Non-pigmented ciliary epithelial cell (primary cell): ENCODE data around the gene CACNA1A.

ENCODE experiments used
- DNase-seq: peaks from one replicate; pipeline ENCODE4 v3.0.0-alpha.2; 2010; ENCODE audit warnings: low read depth

CACNA1A gene

GRCh38 chr19:13493516-13494310 is 12.6 kb downstream of the CACNA1A start:
- no peak for DNase-seq

DNA sequence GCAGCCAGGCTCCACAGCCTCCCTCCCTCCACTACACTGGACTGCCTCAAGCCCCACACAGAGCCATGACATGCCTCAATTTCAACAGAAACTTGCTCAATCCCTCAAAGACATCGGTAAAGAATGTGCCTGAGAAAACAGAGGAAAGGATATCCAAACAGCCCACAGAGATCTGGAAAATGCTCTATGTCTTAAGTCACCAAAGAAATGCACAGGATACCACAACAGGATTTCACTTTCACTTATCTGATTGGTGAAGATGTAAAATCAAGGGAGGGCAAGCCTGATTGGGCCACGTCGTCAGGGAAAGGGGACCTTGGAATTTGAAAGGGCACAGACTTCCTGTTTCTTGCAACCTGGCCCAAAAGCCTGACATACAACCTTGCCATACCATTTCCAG is 14.2 kb downstream of the CACNA1A start:
- DNase-seq: no peak

GRCh38 chr19:13487985-13488384 is 18.3 kb downstream of the CACNA1A start:
- DNase-seq: no peak

DNA sequence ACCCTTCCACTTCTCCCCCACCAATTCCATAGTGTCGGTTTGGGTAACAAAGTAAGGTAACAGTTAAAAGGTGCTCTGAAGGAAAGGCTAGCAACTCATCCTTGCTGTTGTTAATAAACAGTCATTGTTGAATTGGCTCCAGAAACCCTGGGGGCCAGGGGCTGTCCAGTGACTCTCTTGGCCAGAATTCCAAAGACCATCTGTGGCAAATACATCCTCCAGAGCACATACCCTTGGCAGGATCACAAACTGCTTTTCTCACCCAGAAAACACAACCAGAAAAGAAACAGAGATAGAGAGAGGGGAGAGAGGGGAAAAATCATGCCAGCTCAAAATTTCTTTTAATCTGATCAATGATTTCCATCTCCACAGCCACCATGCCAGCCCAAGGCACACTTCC is 22.1 kb downstream of the CACNA1A start:
- DNase-seq: no peak

- DNase-seq: no peak
These were observed 23.1 kb downstream of the CACNA1A start for GRCh38 chr19:13483215-13483614.

GRCh38 chr19:13478576-13478975 is 27.7 kb downstream of the CACNA1A start:
- DNase-seq: no peak

DNA sequence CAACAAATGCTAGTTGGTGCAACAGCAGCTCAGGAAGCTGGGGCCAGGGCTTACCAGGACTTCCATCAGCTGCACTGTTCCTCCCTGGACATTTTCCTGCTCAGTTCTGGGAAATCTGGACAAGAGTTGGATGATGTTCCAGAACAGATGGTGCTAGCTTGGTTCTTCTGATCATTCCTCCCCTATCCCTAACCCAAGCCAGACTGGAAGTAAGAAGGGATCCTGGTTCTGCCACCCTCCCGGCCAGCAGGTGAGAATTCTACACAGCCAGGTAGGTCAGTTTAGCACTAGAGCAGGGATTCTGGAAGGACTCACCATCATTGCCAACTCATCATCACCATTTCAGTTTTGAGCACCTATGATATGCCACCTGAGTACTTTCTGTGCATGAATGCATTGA is 30.2 kb downstream of the CACNA1A start:
- no peak for DNase-seq

- no peak for DNase-seq
These were observed 31.2 kb downstream of the CACNA1A start for GRCh38 chr19:13475044-13475443.

DNA sequence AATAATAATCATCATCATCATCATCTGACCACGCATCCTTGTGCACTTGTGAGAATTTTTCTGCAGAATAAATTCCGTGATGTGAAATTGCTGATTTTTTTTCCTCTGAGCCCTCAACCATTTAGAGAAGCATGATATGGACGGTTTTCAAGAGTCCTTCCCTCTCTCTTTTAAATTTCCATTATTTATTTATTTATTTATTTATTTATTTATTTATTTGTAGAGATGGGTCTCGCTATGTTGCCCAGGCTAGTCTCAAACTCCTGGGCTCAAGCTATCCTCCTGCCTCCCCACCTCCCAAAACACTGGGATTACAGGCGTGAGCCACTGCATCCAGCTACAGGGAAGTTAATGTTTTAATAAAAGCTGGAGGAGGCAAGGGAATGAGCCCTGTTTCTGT is 39.6 kb downstream of the CACNA1A start:
- DNase-seq: no peak

GRCh38 chr19:13463296-13463695 is 43.0 kb downstream of the CACNA1A start:
- DNase-seq: no peak

DNA sequence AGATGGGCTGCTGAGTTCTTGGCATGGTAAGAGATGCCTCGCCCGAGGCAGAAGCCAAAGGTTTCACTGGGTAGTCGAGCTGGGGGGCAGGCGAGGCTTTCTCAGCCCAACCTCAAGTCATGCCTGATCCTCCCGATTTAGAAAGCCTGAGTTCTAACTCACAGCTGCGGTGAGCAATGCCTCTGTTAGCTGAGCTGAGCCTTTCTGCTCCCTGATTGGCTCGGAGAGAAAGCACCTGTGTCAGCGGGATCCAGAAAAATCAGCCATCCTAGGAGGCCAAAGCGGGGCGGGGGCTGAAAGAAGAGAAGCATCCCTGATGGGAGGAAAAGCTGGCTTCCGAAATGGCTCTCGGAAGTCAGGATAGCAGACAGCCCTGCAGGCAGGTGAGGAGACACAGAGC is 44.7 kb downstream of the CACNA1A start:
- DNase-seq: no peak

DNA sequence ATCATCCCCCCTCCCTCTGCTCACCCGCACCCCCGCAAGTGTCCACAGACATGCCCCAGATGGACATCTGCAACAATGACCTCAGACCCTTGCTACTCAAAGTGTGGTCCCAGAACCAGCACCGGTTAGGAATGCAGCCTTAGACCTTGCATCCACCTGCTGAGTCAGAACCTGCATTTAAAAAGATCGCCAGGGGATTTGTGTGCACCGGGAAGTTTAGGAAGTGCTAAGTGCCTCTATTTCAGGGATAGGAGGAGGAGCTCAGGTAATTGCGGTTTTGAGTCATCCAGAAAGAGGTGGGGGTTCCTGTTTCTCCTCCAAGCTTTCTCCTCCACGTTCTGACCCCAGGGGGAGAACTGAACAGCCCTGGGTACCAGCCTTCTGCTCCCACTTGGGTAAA is 46.2 kb downstream of the CACNA1A start:
- no peak for DNase-seq

DNA sequence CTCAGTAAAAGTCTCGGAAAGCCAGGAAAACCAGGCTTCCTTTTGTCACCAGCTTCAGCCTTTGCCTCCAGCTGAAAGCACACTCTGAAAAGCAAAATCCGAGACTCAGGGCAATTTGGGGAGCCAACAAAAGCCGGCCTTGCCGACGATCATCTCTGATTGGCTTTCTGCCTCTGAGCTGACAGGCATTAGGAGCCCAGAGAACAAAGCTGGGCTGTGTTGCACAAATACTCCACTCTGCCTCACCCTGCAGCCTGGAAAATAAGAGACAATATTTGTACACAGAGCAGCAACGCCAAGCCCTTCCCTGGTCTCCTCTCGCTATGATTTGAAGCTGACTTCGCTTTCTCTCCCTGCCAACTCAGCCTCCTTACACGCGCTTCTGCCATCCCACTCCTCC is 46.9 kb downstream of the CACNA1A start:
- DNase-seq: no peak

DNA sequence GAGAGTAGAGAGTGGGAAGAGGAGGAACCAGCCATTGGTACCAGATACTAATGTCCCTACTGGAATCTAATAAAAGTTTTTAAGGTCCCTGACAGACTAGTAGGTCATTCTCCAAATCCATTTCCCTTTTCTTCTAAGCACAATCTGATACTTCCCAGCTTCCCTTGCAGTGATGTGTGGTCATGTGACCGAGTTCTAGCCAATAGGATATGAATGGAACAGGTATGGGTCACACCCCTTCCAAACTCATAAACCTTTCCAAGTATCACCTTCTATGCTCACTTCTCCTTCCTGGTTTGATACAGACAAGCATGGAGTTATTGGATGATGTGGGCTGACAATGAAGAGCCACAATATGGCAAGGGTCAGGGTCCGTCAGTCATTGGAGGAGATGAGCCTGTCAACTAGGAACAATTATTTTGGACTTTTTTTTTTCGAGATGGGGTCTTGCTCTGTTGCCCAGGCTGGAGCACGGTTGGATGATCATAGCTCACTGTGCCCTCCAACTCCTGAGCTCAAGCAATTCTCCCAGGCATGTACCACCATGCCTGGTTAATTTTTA is 54.8 kb downstream of the CACNA1A start:
- DNase-seq: no peak

- DNase-seq: no peak
These were observed 58.3 kb downstream of the CACNA1A start for GRCh38 chr19:13447978-13448377.

- DNase-seq: no peak
These were observed 64.3 kb downstream of the CACNA1A start for GRCh38 chr19:13441810-13442512.

GRCh38 chr19:13437919-13438618 is 68.2 kb downstream of the CACNA1A start:
- no peak for DNase-seq

GRCh38 chr19:13436352-13436751 is 69.9 kb downstream of the CACNA1A start:
- DNase-seq: no peak

DNA sequence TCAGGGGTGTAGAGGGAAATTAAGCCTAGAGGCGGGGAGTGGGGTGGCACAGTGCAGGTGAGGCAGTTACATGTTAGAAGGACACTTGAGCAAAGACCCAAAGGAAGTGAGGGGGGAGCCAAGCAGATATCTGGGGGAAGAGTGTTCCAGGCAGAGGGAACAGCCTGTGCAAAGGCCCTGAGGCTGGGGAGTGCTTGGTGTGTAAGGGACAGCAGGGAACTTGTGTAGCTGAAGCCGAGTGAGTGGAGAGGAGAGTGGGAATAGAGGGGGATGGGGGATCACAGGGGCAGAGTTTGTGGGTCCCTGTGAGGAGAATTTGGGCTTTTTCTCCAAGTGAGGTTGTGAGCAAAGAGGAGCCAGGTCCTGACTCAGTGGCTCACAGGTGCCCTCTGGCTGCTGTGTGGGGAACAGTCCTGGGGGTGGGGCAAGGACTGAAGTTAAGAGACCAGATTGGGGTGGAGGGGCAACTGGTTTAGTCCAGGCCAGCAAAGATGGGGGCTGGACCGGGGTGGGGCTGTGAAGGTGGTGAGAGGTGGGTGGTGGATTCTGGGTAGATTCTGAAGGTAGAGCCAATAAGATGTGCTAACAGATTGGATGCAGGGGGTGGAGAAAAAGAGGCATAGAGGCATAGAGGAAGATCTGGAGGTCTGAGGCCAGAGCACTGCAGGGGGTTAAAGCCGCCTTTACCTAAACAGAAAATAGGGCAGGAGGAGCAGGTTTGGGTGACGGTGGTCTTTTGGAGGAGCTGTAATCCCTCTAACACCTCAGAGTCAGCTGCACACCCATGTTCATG is 75.3 kb downstream of the CACNA1A start:
- peak; percentile 2 for DNase-seq

- no peak for DNase-seq
These were observed 76.7 kb downstream of the CACNA1A start for GRCh38 chr19:13429563-13429962.

- DNase-seq: no peak
These were observed 77.9 kb downstream of the CACNA1A start for GRCh38 chr19:13428352-13428751.
